ENCODE results near the gene STK35.

- TF ChIP-seq CTCF (IDR thresholded peaks at IDR 0.05) (no peak), POLR2A (IDR thresholded peaks at IDR 0.05) (no peak)
Measured at GRCh38 chr20:2149507-2149906, 47.9 kb downstream of the STK35 start.

All from Peyer's patch (tissue), 4 donors.